Mesothelial cell of epicardium (in vitro differentiated cells): Measurements from ENCODE around the gene PARD3. TPM values are rescaled to one million over a fixed set of nuclear protein-coding genes. Genes with fewer than 3 reads are reported as not detected.

ENCODE experiments used
- DNase-seq, 2 experiments: peaks; one replicate each; pipeline ENCODE4 v3.0.0; 2021; ENCODE audit warnings: low spot score in 2 of 2; ENCODE audit not compliant: unreplicated experiment in 2 of 2
- H3K27ac Mint-ChIP-seq: 2 replicates; pipeline ENCODE4 v1.8.0; 2021; ENCODE audit warnings: mixed read lengths
- H3K27me3 Mint-ChIP-seq: 2 replicates; pipeline ENCODE4 v1.8.0; 2021; ENCODE audit warnings: low read depth, mixed read lengths
- H3K36me3 Mint-ChIP-seq: 2 replicates; pipeline ENCODE4 v1.8.0; 2021; ENCODE audit warnings: mixed read lengths
- H3K4me1 Mint-ChIP-seq: 2 replicates; pipeline ENCODE4 v1.8.0; 2021; ENCODE audit warnings: mixed read lengths
- H3K4me3 Mint-ChIP-seq: 2 replicates; pipeline ENCODE4 v1.8.0; 2021; ENCODE audit warnings: mild to moderate bottlenecking, moderate library complexity, mixed read lengths
- H3K9me3 Mint-ChIP-seq: 2 replicates; pipeline ENCODE4 v1.8.0; 2021; ENCODE audit warnings: mixed read lengths
- total RNA-seq: library from RNA; stranded (reverse); gene quantifications from 3 replicates; pipeline ENCODE4 v1.2.1, GENCODE V29; 2021
- TF ChIP-seq, protein P1 (sequence below): fragments of 200-600 bp; sonication (generic); IDR thresholded peaks from one replicate; pipeline ENCODE4 v1.5.0; 2021; ENCODE audit warnings: antibody characterized with exemption; ENCODE audit not compliant: unreplicated experiment

The PARD3 gene
- total RNA-seq, 1 donor from 2014 or later: 73.2 TPM

DNA sequence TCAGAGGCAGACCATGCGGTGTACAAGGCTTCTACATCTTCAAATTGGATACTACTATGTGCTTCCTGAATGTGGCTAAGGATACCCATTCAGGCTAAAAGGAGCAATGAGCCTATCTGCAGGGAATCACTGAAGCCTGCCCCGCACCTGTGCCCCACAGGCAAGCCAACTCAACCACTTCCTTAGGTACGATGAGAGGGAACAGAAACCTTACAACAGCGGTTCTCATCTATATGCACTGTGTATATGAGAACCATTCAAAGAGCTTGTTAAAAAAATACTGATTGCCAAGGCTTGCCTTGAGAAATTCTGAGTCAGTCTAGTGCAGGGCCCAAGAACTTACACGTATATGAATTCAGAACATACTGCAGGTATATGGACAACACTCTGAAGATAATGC is 679.6 kb downstream of the PARD3 start:
- TF ChIP-seq, protein P1, sequence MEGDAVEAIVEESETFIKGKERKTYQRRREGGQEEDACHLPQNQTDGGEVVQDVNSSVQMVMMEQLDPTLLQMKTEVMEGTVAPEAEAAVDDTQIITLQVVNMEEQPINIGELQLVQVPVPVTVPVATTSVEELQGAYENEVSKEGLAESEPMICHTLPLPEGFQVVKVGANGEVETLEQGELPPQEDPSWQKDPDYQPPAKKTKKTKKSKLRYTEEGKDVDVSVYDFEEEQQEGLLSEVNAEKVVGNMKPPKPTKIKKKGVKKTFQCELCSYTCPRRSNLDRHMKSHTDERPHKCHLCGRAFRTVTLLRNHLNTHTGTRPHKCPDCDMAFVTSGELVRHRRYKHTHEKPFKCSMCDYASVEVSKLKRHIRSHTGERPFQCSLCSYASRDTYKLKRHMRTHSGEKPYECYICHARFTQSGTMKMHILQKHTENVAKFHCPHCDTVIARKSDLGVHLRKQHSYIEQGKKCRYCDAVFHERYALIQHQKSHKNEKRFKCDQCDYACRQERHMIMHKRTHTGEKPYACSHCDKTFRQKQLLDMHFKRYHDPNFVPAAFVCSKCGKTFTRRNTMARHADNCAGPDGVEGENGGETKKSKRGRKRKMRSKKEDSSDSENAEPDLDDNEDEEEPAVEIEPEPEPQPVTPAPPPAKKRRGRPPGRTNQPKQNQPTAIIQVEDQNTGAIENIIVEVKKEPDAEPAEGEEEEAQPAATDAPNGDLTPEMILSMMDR: no peak
- Mint-ChIP-seq H3K27ac (no peak overlapping the region), H3K36me3 (peaks cover 7% of the 10 kb centered on the region), H3K4me3 (no peak overlapping the region), H3K9me3 (no peaks in the 10 kb centered on the region), H3K4me1 (peaks cover 3% of the 10 kb centered on the region), H3K27me3 (no peaks in the 10 kb centered on the region)
- DNase-seq: no peak

DNA sequence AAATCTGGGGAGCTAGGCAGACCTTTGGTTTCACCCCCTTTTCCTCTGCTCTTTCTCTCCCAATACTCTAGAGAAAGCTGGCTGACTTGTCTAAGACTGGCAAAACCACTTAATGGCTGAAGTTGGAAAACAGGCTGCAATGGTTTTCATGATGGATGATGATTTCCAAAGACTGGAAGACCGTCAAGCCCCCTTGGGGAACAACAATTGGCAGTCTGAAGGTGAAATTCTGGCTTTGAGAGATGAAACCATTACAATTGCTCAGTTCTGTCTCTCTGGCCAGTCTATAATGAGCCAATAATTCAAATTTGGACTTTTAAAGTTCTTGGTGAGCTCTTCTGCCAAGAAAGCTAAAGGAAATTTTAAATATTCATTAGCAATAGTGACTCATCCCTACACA is 680.5 kb downstream of the PARD3 start:
- DNase-seq: no peak
- Mint-ChIP-seq H3K9me3 (peaks cover 3% of the 10 kb centered on the region), H3K27ac (no peak overlapping the region), H3K36me3 (peaks cover 14% of the 10 kb centered on the region), H3K27me3 (no peaks in the 10 kb centered on the region), H3K4me1 (peaks cover 3% of the 10 kb centered on the region), H3K4me3 (no peak overlapping the region)
- TF ChIP-seq, protein P1: no peak

DNA sequence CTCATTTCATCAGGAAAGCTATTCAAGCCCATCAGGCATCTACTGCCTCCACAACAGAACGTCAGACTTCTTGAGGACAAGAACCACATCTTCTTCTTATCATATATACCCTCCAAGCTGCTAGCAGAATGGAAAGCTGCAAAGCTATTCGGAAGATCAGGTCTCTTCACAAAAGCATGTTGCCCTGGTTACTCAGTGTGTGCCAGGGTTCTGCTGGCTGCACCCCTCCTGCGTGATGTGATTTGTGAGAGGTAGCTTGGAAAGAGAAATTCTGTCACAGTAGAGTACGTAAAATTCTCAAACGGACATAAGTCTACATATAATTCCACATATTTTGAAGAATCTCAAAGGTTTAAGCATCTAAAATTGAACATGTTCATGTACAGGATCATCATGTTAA is 681.7 kb downstream of the PARD3 start:
- TF ChIP-seq, protein P1: no peak
- Mint-ChIP-seq H3K27me3 (no peaks in the 10 kb centered on the region), H3K4me3 (no peak overlapping the region), H3K36me3 (peaks cover 22% of the 10 kb centered on the region), H3K9me3 (peaks cover 3% of the 10 kb centered on the region), H3K27ac (no peak overlapping the region), H3K4me1 (no peaks in the 10 kb centered on the region)
- no peak for DNase-seq

DNA sequence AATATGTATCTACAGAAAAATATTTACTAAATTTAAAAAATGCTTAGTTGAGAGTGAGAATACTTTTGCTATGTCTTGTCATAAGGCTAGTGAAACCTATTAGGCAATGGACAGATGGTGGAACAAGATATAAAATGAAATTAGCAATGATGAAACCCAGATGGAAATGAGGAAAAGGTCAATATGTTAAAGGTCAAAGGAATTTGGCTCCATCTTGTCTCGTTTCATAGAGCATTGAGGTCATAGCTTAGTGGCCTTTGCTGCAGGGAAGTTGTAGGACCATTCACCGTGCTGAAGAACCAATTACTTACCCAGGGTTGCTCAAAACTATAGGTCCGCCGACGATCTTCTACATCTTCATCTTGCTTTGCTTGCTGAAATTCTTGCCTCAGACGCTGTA is 683.9 kb downstream of the PARD3 start:
- no peaks in the 10 kb centered on the region for H3K27me3 Mint-ChIP-seq
- H3K9me3 Mint-ChIP-seq: peaks cover 3% of the 10 kb centered on the region
- peaks cover 30% of the 10 kb centered on the region for H3K36me3 Mint-ChIP-seq
- H3K4me1 Mint-ChIP-seq: peaks cover 5% of the 10 kb centered on the region
- TF ChIP-seq, protein P1: no peak
- no peak for DNase-seq
- H3K27ac Mint-ChIP-seq: no peak overlapping the region
- no peak overlapping the region for H3K4me3 Mint-ChIP-seq

DNA sequence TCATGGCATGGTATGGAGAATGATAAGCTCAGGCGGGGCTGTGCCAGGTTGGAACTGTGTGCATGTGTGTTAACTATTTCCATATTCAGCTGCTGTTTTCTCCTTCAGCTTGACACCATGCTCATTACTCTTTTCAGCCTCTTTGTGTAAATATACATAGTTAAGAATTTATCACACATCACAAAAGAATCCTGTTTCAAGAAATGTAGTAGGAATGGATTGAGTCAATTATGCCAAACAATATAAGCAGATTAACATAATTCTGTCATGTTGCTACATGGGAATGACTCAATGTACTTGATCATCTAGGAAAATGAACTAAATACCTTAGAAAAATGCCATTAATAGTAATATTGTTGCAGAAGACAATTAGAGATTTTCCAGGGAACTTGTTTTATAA is 687.4 kb downstream of the PARD3 start:
- H3K4me3 Mint-ChIP-seq: no peak overlapping the region
- H3K4me1 Mint-ChIP-seq: peaks cover 27% of the 10 kb centered on the region
- TF ChIP-seq, protein P1: no peak
- peaks cover 3% of the 10 kb centered on the region for H3K9me3 Mint-ChIP-seq
- H3K27ac Mint-ChIP-seq: no peak overlapping the region
- H3K36me3 Mint-ChIP-seq: peaks cover 30% of the 10 kb centered on the region
- H3K27me3 Mint-ChIP-seq: no peaks in the 10 kb centered on the region
- no peak for DNase-seq
